NCI-H526 treated with DMSO at 0.1 percent for 48 hours (cell line): ENCODE measurements around the gene HNMT.
"Not testable (repeated sequence)": the region's sequence is repeated elsewhere in the genome, so short reads cannot be mapped to it uniquely, and the experiment has no call there.

ENCODE experiments used
- DNase-seq: peaks from one replicate; lab custom pipeline; 2025; lab: John Stamatoyannopoulos, UW

The HNMT gene

DNA sequence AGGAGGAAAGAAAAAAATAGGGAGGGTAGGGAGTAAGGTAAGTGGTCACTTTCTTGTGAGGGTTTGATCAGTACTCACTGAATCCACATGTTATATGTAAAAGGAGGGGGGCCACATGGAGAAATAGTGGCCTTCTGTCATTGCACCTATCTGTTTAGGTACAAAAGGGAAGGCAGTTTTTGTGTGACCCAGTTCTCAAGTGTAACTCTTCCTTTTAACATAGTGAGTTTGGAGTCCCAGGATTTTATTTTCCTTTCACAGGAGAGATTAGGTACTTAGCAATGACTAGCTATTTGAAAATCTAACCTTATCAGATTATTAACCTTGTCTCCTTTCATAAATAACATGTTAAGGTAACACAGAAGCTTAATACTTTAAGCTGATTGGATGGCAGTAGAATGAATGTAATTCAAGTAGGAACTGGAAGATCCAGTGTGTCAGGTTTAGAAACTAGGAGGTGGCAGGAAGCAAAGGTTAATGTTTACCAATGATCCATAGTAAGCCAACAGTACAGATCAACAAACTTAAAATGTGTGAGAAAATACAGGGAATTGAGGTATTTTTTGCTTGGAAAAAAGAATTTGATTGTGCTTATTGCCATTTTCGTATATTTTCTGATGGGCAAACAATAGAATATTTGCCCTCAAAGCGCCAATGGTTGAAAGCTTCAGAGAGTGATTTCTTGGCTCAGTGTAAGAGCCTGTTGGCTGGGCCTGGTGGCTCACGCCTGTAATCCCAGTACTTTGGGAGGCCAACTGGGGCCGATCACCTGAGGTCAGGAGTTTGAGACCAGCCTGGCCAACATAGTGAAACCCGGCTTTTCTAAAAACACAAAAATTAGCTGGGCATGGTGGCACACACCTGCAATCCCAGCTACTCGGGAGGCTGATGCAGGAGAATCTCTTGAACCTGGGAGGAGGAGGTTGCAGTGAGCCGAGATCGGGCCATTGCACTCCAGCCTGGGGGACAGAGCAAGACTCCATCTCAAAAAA lies 11.3 kb downstream of the HNMT start:
- peak; percentile 35 for DNase-seq

DNA sequence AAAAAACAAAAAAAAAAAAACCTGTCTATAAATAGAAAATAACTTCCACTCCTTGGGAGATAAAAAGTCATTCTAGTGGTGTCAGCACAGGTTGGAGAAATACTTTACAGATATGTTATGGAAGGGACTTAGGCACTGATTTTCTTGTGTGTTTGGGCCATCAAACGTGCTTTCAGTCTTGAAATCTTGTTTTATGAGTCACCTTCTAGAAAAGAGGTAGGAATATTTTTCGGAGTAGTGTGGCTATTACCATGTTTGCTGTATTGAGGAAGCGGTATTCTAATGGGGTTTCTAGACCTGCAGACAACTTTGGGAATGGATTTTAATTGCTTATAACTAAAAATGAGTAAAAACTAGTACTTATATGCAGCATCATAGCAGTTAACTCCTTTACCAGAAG lies 12.0 kb downstream of the HNMT start:
- DNase-seq = no peak

DNA sequence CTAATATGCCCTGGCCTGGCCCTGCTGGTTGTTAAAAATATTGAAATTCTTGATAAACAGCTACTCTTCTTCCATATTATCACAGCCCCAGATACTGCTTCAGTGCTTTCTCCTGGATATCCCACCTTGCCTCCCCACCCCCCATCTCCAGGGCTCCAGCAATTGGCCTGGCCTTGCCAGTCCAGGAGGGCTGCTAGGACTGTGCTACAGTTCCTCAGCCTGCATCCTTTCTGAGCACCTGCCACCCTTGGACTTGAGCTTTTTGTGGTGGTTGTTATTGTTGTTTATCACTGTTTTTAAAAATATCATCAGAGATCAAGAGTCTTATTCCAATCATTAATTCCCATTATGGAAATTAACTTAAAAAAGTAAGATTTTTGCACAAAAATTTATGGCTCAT lies 13.5 kb downstream of the HNMT start:
- DNase-seq = no peak

DNA sequence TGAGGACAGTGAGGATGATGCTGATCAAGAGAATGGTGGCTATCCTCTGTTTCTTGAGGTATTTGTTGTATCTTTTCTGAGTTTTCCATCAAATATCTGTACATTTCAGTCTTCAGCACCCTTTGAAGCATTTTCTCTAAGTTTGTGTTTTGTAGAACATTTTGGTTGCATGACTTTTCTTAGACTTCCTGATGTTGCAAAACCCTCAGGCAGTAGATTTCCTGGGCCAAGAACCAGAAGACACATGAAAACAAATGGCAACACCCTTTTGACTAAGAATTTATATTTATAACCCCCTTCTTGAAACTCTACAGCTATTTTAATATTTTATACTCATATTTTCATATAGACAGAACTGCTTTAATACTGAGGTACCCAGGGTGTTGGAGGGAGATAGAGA lies 16.2 kb downstream of the HNMT start:
- DNase-seq = no peak

DNA sequence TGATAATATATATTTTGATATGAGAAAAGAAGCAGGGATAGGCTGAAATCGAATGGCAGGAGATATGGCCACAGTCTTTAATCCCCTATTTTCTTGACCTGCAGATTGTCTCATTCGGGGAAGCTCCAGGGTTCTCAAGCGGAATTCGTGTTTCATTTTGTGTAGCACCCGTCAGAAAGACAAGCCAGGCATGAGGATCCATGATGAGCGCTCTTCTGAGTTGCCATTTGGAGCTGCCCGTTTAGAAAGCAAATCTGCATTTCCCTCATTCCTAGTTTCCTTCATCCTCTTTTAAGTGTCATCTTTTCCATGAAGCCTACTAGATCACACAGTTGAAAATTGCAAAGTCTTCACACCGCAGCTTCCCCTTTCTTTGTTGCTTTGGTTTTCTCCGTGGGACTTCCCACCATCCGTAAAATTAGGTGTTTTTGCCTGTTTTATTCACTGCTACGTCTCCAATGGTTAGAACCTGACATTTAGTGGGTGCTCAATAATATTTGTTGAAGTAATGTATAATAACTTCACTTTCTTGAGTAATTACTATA lies 16.9 kb downstream of the HNMT start:
- no peak for DNase-seq

DNA sequence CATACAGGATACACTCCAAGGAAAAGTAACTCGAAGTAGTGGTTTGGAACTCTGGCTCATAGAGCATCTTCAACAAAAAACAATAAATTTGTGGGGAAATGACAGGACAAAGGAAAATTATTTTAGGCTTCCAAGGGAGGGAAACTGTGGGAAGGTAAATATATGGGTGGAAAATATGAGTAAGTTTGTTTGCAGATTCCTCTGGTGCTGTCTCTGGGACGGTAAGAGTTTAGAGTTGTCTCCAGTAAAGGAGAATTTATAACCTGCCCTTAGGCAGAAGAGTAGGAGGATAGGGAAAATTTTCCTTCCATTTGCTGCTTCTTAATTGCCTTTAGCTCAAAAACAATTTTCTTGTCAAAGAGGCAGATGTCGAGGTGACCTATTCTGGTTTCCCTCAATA lies 19.3 kb downstream of the HNMT start:
- DNase-seq = no peak

DNA sequence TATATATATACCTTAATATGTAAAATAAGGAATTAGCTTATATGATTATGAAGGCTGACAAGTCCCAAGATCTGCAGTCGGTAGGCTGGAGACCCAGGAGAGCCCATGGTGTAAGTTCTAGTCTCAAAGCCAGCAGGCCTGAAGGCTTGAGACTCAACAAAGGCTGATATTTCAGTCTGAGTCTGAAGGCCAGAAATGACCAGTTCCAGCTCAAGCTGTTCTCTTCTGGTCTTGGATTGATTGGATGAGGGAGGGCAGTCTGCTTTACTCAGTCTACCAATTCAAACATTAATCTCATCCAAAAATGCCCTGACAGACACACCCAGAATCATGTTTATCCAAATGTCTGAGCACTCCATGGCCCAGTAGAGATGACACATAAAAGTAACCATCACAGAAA lies 22.0 kb downstream of the HNMT start:
- no peak for DNase-seq

DNA sequence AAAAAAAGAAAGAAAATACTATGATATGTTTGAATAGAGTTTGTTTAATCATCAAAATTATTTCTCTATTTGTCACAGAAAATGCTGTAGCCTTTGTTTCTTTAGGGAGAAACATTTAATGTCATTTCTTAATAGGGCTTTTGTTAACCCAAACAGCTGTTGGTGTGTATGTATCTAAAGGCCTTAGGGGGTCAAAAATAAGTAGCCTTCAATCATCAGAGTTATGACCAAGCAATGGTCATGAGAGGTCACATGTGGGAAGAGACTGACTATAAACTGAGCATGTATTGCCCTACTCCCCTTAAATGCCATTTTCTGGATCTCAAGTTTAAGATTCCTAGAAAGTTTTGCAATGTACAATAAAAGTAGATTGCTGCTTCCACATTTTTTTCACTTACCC lies 22.7 kb downstream of the HNMT start:
- DNase-seq = no peak

DNA sequence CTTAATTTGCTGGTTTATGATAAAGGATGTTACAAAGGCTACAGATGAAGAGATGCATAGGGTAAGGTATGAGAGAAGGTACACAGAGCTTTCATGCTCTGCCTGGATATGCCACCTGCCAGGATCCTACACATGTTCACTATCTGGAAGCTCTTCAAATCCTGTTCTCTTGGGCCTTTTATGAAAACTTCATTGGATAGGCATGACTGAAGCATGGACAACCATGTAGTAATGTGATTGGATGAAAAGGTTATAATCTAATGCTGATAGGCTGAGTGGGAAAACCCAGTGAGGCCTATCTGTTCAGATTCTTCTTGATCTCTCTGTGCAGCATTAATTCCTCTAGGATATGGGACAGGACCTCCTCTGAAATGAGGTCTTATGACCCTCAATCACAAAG lies 26.8 kb downstream of the HNMT start:
- no peak for DNase-seq

DNA sequence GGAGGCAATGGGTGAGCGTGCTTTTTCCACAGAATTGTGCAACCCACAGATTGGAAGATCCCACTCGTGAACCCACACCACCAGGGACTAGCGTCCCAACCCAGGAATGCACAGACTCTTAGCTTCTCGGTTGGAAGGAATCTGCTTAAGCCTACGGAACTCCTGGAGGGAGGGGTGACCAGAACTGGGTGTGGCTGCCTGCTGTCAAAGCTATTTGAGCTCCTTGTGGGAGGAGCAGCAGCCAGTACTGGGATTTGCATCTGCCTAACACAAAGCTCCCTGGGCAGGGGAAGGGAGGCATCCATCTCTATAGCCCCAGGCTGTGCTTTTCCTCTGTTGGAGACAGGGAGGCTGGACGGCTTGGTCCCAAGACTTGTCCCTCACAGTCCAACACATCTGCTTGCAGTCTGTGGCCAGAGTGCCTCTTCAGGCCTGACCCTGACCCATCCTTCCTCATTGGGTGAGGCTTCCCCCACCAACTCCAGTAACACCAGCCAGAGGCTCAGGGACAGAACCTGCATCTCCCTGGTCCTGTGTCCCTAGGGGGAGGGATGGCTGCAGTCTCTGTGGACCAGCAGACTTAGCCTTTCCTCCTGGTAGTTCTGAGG lies 27.9 kb downstream of the HNMT start:
- peak; percentile 7 for DNase-seq

DNA sequence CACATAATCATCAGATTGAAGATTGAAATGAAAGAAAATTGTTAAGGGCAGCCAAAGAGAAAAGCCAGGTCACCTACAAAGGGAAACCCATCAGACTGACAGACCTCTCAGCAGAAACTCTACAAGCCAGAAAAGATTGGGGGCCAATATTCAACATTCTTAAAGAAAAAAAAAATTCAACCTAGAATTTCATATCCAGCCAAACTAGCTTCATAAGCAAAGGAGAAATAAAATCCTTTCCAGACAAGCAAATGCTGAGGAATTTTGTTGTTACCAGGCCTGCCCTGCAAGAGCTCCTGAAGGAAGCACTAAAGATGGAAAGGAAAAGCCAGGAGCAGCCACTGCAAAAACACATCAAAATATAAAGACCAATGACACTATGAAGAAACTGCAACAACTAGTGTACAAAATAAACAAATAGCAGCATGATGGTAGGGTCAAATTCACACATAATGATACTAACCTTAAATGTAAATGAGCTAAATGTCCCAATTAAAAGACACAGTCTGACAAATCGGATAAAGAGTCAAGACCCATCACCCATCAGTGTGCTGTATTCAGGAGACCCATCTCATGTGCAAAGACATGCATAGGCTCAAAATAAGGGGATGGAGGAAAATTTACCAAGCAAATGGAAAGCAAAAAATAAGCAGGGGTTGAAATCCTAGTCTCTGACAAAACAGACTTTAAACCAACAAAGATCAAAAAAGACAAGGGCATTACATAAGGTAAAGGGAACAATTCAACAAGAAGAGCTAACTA lies 29.6 kb downstream of the HNMT start:
- DNase-seq = not testable (repeated sequence)

DNA sequence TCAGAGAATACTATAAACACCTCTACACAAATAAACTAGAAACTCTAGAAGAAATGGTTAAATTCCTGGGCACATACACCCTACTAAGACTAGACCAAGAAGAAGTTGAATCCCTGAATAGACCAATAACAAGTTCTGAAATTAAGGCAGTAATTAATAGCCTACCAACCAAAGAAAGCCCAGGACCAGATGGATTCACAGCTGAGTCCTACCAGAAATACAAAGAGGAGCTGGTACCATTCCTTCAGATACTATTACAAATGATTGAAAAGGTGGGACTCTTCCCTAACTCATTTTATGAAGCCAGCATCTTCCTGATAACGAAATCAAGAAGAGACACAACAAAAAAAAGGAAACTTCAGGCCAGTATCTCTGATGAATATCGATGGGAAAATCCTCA lies 31.1 kb downstream of the HNMT start:
- DNase-seq = not testable (repeated sequence)

DNA sequence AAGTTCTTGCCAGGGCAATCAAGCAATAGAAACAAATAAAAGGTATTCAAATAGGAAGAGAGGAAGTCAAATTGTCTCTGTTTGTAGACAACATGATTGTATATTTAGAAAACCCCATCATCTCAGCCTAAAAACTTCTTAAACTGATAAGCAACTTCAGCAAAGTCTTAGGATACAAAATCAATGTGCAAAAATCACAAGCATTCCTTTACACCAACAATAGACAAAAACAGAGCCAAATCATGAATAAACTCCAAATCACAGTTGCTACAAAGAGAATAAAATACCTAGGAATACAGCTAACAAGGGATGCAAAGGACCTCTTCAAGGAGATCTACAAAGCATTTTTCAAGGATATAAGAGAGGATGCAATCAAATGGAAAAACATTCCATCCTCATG lies 31.9 kb downstream of the HNMT start:
- not testable (repeated sequence) for DNase-seq

DNA sequence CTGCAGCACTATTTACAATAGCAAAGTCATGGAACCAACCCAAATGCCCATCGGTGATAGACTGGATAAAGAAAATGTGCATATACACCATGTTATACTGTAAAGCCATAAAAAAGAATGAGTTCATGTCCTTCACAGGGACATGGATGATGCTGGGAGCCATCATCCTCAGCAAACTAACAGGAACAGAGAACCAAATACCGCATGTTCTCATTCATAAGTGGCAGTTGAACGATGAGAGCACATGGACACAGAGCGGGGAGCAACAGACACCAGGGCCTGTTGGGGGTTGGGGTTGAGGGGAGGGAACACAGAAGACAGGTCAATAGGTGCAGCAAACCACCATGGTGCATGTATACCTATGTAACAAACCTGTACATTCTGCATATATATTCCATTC lies 33.5 kb downstream of the HNMT start:
- no peak for DNase-seq

DNA sequence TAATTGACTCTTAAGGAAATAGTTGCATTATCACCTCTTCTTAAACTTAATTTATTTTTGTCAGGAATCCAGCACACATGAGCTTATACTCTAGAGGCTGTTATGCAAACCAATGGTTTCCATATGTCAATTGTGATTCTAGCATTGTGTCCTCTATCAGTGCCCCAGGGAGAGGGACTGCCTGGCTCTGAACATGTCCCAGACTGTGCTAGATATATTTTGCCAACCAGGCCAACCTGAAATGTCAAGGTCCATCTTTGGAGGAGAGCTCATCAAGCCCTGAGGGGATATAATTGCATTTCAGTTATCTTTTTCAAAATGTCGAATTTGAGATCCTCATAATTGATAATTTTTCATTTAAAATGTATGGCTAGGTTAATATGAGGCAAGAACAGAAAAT lies 34.2 kb downstream of the HNMT start:
- DNase-seq = no peak

DNA sequence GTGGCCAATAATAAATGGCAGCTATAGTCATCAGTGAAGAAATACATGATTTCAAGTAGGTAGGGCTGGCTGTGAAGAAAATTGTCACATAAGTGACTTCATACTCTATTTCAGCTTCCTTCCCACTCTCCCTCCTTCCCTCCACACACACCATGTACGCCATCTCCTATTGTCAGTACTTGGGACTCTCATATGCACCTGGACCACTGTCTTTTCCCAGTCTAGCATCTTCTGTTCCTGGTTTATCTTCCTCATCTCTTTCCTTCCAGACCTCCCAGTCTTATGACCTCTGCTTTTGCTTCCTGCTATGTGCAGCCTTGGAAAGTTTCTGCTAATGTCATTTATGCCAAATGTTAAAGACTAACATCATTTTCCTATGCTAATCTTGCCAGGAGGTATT lies 35.0 kb downstream of the HNMT start:
- DNase-seq = peak; percentile 22

DNA sequence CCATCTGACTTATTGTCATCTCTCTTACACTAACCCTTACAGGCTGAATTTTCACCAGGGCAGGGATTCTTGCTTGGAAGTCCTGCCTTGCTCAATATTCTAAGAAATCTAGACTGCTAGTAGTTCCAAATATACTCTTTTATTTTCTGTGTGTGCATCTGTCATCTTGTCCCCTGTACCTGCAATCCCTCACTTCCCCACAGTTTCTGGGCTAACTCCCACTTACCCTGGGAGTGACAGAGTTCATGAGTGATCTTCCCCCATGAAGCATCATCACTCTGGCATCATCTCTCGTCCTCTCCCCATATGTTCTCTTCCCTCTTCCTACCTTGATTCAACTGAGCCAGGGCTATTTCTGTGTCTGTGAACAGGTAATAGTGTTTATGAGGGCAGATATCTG lies 35.7 kb downstream of the HNMT start:
- DNase-seq = no peak

DNA sequence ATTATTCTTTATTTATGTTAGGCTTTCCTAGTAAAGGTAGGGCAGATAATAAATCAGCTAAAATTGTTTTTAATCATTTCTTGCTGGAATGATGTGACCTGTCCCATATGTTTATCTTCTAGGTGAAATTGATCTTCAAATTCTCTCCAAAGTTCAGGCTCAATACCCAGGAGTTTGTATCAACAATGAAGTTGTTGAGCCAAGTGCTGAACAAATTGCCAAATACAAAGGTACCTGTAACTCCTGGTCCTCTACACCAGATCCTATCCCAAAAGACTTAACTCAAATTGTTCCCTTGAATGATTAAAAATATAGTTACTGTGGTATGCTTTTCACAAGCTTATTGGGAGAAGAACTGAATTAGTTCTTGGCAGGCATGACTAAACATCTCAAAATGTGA lies 36.5 kb downstream of the HNMT start:
- no peak for DNase-seq

DNA sequence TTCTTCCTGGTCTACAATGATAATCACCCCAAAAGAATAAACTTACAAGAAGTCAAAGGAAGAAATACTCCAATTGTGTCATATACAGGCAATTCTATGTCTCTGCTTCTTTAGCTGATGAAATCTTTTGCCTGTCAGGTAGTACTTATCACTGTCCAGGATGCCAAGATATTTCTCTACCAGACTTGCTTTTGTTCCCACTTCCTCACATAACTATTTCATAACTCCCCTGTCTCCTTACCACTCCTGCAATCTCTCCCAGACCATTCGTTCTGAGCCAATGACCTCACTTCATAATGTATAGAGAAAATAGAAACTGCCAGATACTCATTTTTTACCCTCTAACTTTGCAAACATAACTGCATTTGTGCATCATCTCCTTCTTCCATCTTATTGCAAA lies 39.1 kb downstream of the HNMT start:
- DNase-seq = no peak

DNA sequence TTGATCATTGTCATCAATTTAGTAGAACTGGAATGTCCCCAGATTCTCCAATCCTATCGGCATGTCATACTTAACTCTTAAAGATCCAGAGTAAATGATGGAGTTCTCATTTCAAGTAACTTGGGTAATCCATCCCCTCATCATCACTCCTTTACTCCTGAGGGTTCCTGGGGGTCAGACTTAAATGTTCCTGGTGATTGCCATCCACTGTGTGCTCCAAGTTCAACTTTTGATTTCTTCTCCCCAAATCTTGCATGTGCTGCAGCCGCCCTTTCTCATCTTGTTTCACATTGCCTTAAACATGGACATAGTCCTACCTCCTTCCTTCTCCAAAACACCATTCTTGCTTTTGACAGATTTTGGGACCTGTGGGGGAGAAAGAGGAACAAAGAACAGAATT lies 43.2 kb downstream of the HNMT start:
- no peak for DNase-seq

DNA sequence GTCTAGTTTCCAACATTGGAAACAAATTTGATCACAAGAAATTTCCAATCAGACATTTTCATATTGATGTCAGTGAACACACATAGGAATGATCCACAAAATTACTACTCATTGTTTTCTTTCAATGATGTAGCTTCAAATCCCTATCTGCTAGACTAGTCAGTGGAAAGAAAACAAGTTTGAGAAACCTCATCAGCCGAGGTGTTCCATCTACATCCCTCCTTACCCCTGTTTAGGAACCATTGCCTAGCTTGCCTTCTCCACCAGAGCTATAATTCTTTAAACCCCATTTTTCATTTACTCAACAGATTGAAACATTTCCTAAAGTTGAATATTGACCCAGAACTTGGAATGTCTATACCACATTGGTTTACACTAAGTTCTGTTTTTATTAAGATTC lies 45.3 kb downstream of the HNMT start:
- no peak for DNase-seq

DNA sequence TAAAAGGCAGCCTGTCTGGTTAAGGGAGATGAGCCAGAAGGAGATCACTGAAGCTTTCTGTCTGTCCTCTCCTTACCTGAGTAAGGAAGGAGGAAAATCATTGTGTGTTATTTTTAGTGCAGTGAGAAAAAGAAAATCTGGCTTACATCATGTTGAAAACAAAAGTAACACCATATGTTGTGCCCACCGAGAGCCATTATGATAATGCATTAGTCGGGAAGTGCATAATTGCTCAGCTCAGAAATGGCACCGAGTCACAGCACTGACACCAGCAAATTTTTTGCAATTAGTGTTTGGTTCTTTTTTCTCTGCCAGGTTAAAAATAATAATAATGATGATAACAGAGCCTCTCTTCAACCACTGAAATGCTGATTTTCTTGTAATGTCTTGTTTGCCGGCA lies 46.6 kb downstream of the HNMT start:
- no peak for DNase-seq

DNA sequence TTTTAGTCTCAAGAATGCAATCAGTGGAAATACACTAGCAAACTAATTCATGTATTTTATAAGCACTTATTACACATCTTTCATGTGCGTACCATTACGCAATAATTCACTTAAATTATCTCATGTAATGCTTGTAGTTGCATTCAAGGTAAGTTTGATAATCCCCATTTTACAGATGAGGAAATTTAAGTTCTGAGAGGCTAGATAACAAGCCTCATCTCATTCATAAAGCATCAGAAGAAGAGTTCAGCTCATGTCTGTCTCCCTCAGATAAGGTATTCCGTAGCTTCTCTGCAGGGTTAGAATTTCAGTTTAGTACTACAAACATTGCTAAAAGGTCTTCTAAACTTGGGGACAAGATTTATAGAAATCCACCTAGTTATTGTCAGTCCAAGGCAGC lies 47.8 kb downstream of the HNMT start:
- no peak for DNase-seq
